Astrocyte of the spinal cord (primary cell): ENCODE data around the gene NEFH.

Experiments
- DNase-seq: peaks from one replicate; pipeline ENCODE4 v3.0.0; 2011; ENCODE audit warnings: low read depth, low spot score
- H3K4me3 ChIP-seq: 2 replicates; pipeline ENCODE4 v1.5.1; 2011; ENCODE audit warnings: low read depth, mild to moderate bottlenecking, low read length, moderate library complexity
- in situ Hi-C: cut with HindIII; loops from 2 replicates; pipeline ENCODE4 v1.10.0; 2017; ENCODE audit warnings: low sequenced_read_pairs
- TF ChIP-seq, protein P1 (sequence below): IDR thresholded peaks from 2 replicates; pipeline ENCODE4 v1.5.1; 2012; ENCODE audit warnings: low read depth, mild to moderate bottlenecking, low read length, inconsistent platforms

NEFH gene

DNA sequence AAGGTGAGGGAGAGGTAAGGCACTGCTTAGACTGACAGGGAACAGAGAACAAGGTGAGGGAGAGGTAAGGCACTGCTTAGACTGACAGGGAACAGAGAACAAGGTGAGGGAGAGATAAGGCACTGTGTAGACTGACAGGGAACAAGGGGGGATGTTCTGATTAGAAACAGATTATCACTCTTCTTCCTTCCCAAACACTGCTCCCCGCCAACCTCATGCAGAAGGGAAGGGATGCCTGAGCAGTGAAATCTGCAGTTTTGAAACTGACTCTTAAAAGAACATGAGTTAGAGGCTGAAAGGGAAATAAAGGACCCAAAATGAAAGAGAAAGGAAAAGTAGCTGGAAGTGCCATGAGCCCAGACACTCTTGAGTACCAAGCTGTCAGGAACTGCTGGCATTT, 29.8 kb downstream of the NEFH start:
- no peak overlapping the region for H3K4me3 ChIP-seq
- TF ChIP-seq, protein P1, sequence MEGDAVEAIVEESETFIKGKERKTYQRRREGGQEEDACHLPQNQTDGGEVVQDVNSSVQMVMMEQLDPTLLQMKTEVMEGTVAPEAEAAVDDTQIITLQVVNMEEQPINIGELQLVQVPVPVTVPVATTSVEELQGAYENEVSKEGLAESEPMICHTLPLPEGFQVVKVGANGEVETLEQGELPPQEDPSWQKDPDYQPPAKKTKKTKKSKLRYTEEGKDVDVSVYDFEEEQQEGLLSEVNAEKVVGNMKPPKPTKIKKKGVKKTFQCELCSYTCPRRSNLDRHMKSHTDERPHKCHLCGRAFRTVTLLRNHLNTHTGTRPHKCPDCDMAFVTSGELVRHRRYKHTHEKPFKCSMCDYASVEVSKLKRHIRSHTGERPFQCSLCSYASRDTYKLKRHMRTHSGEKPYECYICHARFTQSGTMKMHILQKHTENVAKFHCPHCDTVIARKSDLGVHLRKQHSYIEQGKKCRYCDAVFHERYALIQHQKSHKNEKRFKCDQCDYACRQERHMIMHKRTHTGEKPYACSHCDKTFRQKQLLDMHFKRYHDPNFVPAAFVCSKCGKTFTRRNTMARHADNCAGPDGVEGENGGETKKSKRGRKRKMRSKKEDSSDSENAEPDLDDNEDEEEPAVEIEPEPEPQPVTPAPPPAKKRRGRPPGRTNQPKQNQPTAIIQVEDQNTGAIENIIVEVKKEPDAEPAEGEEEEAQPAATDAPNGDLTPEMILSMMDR = no peak
- DNase-seq = no peak
- in situ Hi-C loops = no loop called here

DNA sequence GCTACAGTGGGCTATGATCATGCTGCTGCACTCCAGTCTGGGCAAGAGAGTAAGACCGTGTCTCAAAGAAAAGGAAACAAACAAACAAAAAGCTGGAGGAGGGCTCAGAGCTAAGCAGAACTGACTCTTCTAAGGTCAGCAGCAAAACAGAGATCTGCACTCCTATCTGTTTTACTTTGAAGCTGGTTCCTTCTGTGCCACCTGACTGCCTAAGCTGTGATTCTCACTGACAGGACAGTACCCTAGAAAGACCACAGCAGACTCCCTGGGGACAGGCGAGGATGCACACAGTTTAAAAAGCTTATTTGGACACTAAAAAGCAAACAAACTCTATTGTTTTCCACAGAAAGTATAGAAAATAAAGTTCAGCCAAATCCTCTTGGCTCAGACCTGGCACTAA, 30.5 kb downstream of the NEFH start:
- in situ Hi-C loops = no loop called here
- H3K4me3 ChIP-seq = no peak overlapping the region
- DNase-seq = no peak
- TF ChIP-seq, protein P1 = no peak

DNA sequence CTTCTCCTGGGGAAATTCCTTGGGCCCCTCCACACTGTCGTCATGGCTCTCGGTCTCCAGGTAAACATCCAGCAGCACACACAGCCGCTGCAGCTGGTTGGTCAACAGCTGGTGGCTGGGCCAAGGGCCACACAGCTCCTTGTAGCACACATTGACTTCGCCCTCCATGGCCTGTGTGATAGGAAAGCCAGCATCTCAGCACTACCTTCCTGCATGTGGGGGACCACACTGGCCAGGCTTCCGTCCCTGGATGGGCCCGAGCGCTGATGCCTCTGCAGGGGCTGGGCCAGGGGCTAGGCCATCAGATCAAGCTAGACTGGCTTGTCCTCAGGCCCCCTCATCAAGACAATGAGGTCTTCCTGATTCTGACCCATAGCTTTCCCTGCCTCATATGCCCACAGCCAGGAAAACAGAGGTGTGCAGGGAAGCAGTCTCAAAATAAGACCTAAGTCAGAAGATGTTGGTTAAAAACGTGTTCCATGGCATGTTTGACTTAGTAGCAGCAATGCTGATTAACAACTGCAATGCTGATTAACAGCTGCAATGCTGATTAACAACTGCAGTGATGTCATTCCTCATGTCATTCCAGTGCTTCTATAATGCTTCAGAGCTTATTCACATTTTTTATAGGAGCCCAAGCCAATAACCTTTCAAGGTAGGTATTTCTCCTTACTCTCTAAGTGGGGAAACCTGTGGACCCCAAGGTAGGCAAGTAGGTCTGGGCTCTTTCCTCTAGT, 31.3 kb downstream of the NEFH start:
- in situ Hi-C loops = no loop called here
- no peak for DNase-seq

DNA sequence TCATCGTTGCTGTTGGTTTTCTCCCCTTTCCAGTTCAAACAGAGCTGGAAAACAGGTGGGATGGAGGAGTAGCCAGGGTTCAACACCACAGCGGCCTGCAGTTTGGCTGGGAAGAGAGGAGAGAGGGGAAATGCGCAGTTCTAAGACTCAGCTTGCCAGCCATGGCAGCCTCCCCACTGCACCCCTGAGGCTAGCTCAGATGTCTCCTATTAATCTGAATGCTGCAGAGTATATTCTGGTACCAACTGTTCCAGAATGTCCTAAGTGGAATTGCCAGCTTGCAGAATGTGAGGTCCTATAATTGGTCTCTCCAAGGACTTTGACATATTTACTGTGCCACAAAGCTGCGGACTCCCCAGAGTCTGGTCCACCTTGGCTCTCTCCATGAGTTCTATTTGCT, 32.0 kb downstream of the NEFH start:
- TF ChIP-seq, protein P1 = no peak

More for the DNA sequence above, 31.3 kb downstream of the NEFH start:
- TF ChIP-seq, protein P1 = no peak
- no peak overlapping the region for H3K4me3 ChIP-seq

DNA sequence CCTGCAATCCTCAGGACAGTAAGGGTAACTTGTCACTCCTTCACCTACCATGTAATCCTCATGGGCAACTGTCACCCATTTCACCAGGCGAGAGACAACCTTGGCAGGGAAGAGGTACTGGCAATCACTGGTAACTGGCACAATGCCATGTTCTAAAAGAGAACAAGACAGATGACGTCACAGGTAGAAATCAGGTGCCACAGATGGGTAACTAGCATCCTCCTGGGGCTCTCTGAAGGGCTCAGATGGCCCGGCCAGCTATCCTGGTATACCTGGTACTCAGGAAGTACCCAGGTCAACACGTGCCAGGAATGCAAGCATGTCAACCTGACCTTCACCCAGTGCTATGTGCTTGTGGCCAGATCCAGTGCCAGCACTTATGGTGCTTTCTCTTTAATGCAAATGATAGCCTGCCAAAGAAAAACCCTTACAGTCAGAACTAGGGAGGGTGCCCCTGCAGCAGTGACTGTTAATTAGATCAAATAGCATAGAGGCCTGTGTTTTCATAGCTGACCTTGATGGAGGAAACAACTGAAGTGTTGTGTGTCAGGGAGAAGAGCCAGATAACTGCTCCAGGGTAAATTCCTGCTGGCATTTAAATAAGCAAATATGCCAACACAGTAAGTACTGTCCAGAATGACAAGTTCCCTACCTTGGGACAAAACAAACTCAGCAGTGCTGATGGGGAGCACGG, 37.3 kb downstream of the NEFH start:
- in situ Hi-C loops = no loop called here
- DNase-seq = no peak
- H3K4me3 ChIP-seq = no peak overlapping the region
- TF ChIP-seq, protein P1 = no peak

More for the DNA sequence above, 32.0 kb downstream of the NEFH start:
- in situ Hi-C loops = no loop called here
- H3K4me3 ChIP-seq = no peak overlapping the region
- DNase-seq = no peak

DNA sequence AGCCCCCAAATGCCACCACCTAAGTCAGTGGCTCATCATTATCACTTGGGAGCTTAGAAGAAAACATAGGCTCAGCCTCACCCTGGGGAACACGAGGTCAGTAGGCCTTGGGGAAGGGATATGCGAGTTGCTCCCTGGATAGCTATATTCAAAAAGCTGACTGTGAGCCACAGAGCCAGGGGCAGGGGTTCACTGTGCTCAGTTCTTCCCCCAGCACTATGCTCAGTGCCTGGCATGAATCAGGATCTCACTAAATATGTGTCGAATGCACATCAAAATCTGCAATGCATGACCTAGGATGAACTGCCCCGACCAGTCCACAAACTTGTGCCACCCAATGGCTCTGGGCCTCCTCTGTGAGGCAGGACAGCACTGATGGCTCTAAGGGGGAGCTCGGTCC, 38.4 kb downstream of the NEFH start:
- TF ChIP-seq, protein P1 = no peak
- DNase-seq = no peak
- H3K4me3 ChIP-seq = no peak overlapping the region
- in situ Hi-C loops = no loop called here
